GM12872 (cell line): ENCODE data around the gene DGKI.

ENCODE experiments used
- CTCF ChIP-seq: IDR thresholded peaks from 3 replicates; pipeline ENCODE4 v1.5.1; 2011; ENCODE audit warnings: low read depth, mild to moderate bottlenecking, low read length, moderate library complexity; ENCODE audit not compliant: insufficient read depth

Gene DGKI

GRCh38 chr7:137846827-137847567 is at the start of gene DGKI:
Gene DGKI (minus strand): TSS chr7:137846974.
- TF ChIP-seq CTCF = no peak

GRCh38 chr7:137895301-137896221 is 48.8 kb upstream of the DGKI start:
- TF ChIP-seq CTCF = no peak

- no peak for TF ChIP-seq CTCF
These were observed 46.5 kb upstream of the DGKI start for GRCh38 chr7:137893143-137893742.

GRCh38 chr7:137891016-137891655 is 44.4 kb upstream of the DGKI start:
- no peak for TF ChIP-seq CTCF

- TF ChIP-seq CTCF = no peak
These were observed 43.7 kb upstream of the DGKI start for GRCh38 chr7:137890449-137890921.

GRCh38 chr7:137888241-137888640 is 41.5 kb upstream of the DGKI start:
- TF ChIP-seq CTCF = no peak

- no peak for TF ChIP-seq CTCF
These were observed 40.0 kb upstream of the DGKI start for GRCh38 chr7:137886746-137887145.
